Measurements from ENCODE around the gene SCYL1.

DNA sequence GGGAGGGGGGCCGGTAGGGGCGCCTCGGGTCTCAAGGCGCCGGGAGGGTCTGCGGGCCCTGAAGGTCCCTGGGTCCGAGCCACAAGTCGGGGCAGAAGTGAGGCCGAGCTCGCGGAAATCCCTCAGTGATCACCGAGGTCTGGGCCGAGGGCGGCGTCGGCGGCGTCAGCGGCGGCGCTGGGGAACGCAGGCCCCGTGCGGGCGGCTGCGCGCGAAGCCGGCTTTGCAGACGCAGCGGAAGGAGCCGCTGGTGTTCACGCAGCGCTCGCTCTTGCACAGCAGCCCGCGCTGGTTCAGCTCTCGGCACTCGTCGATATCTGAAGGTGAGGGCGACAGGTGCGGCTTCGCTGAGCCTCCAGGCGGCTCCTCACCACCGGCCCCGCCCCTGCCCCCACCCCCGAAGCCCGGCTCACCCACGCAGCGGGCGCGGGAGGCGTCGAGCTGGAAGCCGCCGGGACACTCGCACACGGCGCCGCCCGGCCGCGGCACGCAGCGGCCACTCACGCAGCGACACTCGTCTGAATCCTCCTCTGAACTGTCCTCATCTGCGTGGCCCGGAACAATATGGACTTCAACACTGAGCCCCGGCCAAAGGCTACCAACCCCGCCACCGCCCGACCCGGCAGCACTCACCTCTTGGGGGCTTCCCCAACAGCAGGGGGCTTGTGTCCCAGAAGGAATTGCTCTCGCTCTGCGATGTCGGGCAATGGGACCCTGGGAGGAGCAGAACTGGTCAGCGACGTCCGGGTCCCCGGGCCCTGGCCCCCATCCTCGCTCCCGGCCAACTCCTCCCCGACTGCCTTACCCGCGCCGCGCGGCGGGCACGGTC, 14.2 kb downstream of the SCYL1 start:
- TF ChIP-seq, protein P1, sequence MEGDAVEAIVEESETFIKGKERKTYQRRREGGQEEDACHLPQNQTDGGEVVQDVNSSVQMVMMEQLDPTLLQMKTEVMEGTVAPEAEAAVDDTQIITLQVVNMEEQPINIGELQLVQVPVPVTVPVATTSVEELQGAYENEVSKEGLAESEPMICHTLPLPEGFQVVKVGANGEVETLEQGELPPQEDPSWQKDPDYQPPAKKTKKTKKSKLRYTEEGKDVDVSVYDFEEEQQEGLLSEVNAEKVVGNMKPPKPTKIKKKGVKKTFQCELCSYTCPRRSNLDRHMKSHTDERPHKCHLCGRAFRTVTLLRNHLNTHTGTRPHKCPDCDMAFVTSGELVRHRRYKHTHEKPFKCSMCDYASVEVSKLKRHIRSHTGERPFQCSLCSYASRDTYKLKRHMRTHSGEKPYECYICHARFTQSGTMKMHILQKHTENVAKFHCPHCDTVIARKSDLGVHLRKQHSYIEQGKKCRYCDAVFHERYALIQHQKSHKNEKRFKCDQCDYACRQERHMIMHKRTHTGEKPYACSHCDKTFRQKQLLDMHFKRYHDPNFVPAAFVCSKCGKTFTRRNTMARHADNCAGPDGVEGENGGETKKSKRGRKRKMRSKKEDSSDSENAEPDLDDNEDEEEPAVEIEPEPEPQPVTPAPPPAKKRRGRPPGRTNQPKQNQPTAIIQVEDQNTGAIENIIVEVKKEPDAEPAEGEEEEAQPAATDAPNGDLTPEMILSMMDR (conservative IDR thresholded peaks at IDR 0.05): no peak
- TF ChIP-seq EZH2 (IDR thresholded peaks at IDR 0.05; ENCODE audit: low read depth): no peak
